VCaP (cell line): ENCODE results near the gene PEX19.
A peak's percentile ranks its signal among the peaks of the same experiment; 100 is the strongest.

Experiments used
- H3K27ac ChIP-seq: fragments of 450-650 bp; 2 replicates; pipeline ENCODE4 v1.5.1; 2017
- TF ChIP-seq, protein P1 (sequence below): fragments of 450-650 bp; conservative IDR thresholded peaks from 2 replicates; pipeline ENCODE4 v1.5.1; 2017; ENCODE audit warnings: mild to moderate bottlenecking, moderate library complexity

The PEX19 gene

GRCh38 chr1:160284782-160285344, at the start of gene PEX19:
Gene PEX19 (minus strand): TSS chr1:160285133. CDS start chr1:160285124, 9 bp downstream.
- peak within 1 kb of the TSS; percentile 81 for H3K27ac ChIP-seq
- TF ChIP-seq, protein P1, sequence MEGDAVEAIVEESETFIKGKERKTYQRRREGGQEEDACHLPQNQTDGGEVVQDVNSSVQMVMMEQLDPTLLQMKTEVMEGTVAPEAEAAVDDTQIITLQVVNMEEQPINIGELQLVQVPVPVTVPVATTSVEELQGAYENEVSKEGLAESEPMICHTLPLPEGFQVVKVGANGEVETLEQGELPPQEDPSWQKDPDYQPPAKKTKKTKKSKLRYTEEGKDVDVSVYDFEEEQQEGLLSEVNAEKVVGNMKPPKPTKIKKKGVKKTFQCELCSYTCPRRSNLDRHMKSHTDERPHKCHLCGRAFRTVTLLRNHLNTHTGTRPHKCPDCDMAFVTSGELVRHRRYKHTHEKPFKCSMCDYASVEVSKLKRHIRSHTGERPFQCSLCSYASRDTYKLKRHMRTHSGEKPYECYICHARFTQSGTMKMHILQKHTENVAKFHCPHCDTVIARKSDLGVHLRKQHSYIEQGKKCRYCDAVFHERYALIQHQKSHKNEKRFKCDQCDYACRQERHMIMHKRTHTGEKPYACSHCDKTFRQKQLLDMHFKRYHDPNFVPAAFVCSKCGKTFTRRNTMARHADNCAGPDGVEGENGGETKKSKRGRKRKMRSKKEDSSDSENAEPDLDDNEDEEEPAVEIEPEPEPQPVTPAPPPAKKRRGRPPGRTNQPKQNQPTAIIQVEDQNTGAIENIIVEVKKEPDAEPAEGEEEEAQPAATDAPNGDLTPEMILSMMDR: no peak

GRCh38 chr1:160332516-160332915, 47.6 kb upstream of the PEX19 start:
- H3K27ac ChIP-seq: no peak overlapping the region
- TF ChIP-seq, protein P1: no peak

- TF ChIP-seq, protein P1: no peak
Observed at GRCh38 chr1:160330119-160330518, 45.2 kb upstream of the PEX19 start.

DNA sequence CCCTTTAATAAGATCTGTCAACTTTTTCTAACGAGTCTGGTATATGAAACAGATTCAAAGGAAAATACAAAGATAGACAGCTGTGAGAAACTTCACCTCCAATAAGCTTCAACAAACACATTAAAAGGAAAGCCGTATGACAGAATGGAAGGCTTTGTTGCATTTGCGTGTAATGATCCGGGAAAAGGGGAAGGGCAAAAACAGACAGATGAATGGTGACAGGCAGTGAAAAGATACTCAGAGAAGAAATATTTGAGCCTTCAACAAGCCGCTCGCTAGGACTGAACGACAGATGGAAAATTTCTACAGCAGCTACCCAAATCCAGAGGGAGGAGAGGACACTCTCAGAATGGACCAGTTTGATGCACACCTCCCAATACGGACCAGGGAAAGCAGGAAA, 43.3 kb upstream of the PEX19 start:
- TF ChIP-seq, protein P1: no peak
- no peak overlapping the region for H3K27ac ChIP-seq

More at GRCh38 chr1:160330119-160330518, 45.2 kb upstream of the PEX19 start:
- H3K27ac ChIP-seq: no peak overlapping the region

- TF ChIP-seq, protein P1: no peak
- H3K27ac ChIP-seq: no peak overlapping the region
Observed at GRCh38 chr1:160326418-160326817, 41.5 kb upstream of the PEX19 start.

DNA sequence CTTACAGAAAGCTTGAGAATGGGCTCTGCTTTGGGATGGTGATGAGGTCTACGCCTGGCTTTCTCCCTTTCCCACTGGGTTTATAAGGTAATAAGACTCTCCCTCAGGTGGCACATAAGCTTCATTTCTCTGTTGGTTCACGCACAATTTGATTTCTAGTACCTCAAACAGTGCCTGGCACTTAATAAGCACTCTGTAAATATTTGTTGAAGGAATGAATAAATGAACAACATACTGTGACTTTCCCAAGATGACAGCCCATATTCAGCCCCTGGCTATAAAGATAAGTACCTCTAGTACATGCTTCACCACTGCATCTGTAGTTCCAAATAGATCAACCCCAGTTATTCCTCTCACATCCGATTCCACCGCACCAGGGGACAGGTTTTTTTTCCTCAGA, 40.3 kb upstream of the PEX19 start:
- H3K27ac ChIP-seq: no peak overlapping the region
- TF ChIP-seq, protein P1: no peak

- TF ChIP-seq, protein P1: no peak
- no peak overlapping the region for H3K27ac ChIP-seq
Observed at GRCh38 chr1:160322831-160323230, 37.9 kb upstream of the PEX19 start.
